Stimulated activated CD8-positive, alpha-beta memory T cell treated with anti-CD3 and anti-CD28 coated beads, Interleukin-4, amount 100 ng/mL, for 24 hours (primary cell): ENCODE results near the gene NBPF9.
"Not testable (repeated sequence)": the region's sequence is repeated elsewhere in the genome, so short reads cannot be mapped to it uniquely, and the experiment has no call there.

Experiments
- DNase-seq: peaks from one replicate; pipeline ENCODE4 v3.0.0-alpha.2; 2020; ENCODE audit warnings: low read depth

The NBPF9 gene, protein sequence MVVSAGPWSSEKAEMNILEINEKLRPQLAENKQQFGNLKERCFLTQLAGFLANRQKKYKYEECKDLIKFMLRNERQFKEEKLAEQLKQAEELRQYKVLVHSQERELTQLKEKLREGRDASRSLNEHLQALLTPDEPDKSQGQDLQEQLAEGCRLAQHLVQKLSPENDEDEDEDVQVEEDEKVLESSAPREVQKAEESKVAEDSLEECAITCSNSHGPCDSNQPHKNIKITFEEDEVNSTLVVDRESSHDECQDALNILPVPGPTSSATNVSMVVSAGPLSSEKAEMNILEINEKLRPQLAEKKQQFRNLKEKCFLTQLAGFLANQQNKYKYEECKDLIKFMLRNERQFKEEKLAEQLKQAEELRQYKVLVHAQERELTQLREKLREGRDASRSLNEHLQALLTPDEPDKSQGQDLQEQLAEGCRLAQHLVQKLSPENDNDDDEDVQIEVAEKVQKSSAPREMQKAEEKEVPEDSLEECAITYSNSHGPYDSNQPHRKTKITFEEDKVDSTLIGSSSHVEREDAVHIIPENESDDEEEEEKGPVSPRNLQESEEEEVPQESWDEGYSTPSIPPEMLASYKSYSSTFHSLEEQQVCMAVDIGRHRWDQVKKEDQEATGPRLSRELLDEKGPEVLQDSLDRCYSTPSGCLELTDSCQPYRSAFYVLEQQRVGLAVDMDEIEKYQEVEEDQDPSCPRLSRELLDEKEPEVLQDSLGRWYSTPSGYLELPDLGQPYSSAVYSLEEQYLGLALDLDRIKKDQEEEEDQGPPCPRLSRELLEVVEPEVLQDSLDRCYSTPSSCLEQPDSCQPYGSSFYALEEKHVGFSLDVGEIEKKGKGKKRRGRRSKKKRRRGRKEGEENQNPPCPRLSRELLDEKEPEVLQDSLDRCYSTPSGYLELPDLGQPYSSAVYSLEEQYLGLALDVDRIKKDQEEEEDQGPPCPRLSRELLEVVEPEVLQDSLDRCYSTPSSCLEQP (N-terminal part only)

DNA sequence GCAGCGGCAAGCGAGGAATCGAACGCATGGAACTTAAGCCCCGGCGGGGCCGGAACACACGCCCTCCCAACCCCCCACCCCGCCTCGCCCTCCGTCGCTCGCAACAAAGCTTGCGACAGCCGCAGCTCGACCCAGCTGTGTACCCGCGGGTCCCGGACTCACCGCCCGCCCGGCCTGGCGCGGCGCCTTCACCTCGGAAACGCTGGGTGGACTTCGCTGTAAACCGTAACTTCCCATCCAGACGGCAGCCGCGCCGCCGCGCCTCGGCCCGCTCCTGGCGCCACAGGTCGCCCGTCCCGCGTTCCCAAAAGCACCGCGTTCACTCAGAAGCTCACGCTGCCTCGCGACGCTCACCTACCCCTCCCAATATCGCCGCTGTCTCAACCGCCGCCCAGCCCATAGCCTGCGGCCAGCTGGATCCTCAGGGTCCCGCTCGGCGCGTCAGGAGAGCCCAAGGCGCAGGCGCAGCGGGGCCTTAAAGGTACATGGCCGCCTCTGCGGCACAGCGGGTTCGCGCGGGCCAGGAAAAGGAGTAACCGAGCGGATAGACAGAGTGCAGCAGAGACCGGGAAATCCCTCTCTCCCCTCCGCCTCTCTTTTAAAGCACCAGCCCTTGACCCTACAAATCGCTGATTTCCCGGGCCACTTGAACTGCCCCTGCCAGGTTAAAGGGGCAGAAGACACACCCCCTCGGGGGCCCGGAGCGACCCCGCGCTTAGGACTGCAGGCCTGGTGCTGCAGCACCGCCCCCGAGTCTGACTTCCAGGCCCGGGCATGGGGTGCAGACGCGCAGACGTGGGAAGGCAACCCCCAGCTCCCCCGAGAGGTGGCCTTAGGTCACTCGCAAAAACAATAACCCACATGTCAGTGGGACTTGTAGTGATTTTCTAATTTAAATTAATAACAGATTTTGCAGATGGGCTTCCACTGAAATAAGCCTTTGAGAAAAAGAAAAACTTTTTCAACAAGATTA lies at the start of gene NBPF9:
NBPF9 (minus strand) TSS at position 443 of the 973 bp plus-strand sequence. CDS start 21,412 bp downstream, outside the sequence.
- peak; percentile 20 for DNase-seq

DNA sequence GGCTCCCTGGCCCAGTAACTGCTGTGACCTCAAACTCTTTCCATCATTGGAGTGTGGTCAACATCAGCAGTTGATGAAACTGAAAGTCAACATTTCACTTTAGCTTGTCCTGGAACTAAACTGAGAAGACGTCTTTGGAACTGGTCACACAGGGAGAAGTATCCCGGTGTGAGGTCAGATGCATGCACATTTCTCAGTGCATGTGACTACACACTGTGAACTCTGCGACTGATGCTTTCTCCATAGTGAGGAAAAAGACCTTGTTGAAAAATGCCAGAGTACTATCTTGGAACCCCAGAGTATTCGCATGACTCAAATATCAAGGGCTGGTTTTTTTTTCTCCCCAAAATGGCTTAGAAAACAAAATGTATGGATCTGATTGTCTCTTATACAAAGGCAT lies 46.6 kb upstream of the NBPF9 start:
- DNase-seq = not testable (repeated sequence)

DNA sequence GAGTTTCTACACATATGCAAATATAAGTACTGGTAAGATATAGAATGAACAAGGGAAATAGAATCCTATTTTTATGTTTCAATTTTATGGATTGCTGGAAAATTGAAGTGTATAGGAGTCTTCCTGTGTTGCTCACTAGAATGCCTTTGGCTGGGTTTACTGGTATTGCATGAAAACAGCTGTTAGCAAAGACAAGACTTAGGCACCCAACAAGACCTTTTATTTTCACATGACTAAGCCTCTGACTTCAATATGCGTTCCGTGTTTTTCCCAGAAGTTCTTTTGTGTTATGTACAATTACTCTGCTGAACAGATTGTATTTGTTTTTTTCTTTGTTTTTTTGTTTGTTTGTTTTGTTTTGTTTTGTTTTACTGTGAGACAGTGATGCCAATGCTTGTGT lies 34.2 kb upstream of the NBPF9 start:
- not testable (repeated sequence) for DNase-seq

DNA sequence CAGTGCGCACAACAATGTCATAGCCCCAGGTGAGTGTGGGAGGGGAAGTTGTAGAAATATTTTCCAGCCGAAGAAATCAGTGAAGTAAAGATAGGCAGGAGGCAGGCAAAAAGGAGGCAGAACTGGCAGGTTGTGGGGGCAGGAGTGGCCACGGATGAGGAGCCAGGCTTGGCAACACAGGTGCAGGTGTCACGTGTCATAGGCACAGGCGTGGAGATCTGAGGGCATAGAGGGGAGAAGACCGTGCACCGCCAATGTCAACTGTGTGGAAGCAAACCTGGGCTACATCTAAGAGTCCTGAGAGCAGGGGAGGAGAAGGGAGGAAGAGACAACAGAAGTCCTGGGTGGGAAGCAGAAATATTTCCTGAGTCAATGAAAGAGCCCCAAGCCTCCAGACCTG lies 27.6 kb upstream of the NBPF9 start:
- not testable (repeated sequence) for DNase-seq

DNA sequence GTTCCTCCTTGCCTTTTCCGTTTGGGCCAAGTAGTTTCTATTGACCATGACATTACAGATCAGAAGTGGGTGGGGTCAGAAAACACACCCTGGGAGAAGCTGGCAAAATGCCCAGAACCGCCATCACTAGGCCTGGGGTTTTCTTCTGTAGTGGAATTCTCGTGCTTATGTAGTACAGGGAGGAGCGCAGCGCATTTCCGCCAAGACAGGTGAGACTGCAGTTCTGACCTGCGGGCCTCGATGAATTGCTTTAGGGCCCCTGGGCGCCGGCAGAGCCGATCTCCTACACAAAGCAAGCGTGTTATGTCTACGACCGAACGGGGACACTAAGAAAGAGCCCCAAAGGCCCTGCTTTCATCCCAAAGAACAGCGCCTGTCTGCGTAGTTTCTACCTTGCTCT lies 25.9 kb upstream of the NBPF9 start:
- DNase-seq = not testable (repeated sequence)

DNA sequence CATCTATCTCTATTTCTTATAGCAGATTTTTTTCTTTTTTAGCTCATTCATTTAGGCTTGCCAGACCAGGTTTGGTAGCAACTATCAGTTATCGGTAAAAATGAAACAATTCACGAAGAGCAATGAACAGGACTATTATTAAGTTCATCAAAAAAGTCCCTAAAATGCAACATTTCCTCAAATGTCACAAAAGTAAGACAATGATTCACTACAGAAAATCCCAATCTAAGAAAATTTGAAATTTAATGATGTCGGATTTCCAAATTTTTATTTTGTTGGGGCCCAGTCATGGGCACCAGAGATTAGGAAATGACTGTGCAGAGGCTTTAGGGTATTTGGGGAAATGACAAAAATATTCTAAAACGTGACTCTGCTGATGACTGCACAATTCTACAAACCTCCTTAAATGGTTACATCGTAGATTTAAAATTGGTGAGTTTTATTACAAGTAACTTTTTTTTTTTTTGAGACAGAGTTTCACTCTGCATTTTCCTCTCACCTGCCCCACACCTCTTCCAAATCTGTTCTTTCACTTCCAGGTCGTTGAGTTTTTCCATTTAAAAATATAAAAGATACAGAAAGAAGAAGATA lies 23.3 kb upstream of the NBPF9 start:
- DNase-seq = not testable (repeated sequence)

DNA sequence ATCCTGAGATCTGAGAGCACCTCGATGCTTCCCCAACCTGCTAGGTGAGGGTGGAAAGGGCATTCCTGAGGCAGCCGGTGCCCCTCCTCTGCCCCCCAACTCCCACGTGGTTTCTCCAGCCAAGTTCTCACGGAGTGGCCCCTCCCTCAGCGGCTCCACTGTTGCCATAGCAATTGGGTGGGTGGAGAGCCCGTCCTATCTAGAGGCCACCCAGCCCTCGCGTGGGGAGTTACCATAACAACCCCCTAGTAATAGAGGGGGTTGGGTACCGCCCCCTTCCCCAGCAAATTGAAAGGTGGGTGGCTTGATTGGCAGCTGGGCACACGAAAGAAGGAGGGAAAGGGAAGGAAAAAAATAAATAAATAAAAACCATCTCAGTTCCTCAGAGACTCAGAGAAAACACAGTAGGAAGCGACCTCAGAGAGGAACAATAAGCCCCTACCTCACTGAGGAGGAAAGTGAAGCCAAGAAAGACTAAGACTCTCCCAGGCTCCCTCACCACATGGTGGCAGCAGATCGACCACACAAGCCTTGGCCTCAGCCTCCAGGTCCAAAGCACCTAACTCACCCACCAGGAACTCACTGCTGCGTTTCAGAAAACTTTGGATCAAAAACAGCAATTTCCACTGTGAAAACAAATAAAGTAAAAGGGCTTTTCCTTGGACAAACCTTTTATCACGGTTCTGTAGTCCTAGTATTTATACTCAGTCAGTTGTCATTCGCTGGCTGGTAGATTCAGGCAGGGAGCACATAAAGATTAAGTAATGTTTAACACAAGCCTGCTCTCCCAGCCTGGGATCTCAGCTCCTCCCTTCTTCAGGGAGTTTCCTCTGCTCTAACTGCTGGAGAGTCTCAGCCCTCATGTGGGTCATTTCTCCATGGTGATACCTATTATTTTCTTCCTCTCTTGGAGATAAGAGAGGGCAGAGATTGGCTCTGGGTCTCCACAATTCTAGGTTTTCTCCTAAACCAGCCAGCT lies 20.9 kb upstream of the NBPF9 start:
- DNase-seq = not testable (repeated sequence)

DNA sequence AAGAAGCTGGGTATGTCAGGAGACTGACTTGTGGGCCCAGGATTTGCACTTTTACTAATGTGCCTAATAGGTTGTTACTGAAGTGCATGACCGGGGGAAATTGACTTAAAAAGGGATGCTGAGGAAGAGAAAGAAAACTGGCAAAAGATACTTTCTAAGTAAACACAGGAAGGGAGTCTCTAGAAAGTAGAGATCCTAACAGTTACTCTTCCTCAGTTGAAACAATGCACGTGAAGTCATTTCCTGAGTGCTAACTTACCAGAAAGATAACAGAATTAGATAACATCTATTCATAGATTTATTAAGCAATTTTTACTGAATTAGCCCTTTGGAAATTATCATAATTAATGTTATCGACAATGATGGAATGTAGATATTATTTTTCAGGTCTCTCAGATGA lies 9.5 kb upstream of the NBPF9 start:
- DNase-seq = not testable (repeated sequence)

DNA sequence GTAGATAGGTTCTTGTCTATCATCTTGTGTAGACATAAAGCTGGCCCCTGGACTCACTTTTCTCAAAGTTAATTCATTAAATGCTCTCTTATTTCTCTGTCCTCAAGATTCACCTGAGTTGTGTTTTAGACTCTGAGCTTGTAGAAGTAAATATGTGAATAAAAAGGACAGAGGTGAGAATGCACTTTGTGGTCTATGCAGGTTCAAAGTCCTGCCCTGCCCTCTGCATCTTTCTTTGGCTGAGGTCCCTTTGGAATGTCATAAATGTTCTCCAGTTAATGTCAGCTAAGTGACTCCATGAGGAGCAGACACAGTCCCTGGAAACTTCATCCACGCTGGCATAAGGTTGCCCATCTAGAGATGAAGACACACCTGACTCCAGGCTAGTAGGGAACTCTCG lies 7.0 kb upstream of the NBPF9 start:
- DNase-seq = not testable (repeated sequence)

DNA sequence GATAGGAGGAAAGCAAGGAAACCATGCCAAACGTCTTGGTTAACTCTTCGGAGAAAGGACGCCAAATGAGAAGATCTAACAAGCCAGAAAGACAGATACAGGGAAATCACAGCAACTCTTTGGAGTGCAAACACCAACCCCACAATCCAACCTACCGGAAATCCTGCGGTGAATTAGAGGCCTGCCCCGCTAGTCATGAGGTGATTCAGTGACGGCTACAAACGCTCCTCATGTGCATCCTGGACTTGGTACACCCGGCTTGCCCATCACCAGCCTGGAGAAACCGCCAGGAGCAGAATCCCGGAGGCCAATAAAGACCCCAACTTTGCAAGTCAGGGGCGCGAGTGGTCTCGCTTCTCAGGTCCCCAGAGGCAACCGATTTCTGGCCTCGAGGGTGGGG lies 777 bp downstream of the NBPF9 start:
- peak; percentile 1 for DNase-seq

DNA sequence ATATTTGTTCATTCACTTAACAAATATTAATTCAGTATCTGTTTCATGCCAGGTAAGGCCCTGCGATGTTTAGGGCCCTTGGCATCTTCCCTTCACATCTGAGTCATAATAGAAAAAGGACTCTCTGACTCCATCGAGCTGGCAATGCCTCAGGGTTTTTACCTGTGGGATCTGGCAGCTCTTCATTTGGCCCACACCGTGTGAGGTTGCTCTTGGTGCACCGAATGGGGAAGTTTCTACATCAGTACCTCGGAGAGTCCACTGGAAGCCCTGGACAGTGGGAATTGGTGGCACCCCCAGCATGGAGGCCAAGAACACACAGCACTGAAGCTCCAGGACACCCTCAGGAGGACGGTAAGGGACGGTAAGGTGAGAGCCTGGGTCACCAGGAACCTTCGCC lies 5.1 kb downstream of the NBPF9 start:
- not testable (repeated sequence) for DNase-seq

DNA sequence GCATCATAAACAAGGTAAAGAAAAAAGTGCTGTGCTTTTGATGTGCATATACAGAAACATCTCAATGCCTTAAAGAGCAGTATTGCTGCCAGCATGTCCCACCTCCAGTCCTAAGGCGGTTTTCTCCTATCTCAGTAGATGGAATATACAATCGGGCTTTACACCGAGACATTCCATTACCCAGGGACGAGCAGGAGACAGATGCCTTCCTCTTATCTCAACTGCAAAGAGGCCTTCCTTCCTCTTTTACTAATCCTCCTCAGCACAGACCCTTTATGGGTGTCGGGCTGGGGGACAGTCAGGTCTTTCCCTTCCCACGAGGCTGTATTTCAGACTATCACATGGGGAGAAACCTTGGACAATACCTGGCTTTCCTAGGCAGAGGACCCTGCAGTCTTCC lies 10.2 kb downstream of the NBPF9 start:
- not testable (repeated sequence) for DNase-seq

DNA sequence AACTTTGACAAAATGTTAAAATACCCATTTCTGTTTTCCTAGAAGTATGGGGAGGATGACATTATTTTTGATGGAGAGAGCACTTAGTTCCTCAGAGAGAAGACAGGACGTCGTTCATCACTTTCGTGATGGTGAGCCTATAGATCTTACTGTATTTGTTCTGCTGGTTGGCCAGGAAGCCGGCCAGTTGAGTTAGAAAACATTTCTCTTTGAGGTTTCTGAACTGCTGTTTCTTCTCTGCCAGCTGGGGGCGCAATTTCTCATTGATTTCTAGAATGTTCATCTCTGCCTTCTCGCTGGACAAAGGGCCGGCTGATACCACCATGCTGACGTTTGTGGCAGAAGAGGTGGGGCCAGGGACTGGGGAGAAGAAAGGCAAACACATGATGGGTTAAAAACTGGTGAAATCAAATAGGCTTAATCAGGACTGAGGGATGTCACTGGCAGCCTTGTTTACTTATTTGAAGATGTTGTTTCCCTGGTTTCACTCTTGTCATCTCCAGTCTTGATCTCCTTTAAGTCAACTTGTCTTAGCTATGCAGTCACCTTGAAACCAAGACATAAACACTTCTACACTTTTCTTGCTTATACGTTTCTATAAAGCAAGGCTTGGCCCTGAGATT lies 27.7 kb downstream of the NBPF9 start:
- DNase-seq = not testable (repeated sequence)

DNA sequence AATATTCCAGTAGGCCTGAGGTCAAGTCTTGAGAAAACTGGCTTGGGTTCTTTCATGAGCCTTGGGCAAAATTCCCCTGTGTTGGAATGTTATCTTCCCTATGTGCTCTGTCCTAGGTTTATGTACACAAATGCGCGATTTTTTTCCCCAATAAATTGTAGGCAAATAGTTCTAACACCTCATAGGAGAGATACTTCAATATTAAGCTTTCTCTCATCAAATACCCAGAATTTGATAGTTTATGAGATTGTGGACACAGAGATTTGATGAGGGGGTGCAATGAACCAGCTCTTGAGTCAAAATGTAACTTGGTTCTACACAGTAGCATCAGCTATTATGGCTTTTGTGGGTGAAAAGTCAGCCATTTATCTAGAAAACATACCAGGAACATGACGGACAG lies 38.7 kb downstream of the NBPF9 start:
- not testable (repeated sequence) for DNase-seq

DNA sequence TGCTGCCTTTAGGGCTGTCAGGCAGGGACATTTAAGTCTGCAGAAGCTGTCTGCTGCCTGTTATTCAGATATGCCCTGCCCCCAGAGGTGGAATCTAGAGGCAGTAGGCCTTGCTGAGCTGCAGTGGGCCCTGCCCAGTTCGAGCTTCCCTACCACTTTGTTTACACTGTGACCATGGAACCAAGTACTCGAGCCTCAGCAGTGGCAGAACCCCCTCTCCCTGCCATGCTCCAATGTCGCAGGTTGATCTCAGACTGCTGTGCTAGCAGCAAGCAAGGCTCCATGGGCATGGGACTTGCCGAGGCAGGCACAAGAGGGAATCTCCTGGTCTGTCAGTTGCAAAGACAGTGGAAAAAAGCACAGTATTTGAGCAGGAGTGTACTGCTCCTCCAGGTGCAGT lies 60.3 kb downstream of the NBPF9 start:
- DNase-seq = not testable (repeated sequence)

DNA sequence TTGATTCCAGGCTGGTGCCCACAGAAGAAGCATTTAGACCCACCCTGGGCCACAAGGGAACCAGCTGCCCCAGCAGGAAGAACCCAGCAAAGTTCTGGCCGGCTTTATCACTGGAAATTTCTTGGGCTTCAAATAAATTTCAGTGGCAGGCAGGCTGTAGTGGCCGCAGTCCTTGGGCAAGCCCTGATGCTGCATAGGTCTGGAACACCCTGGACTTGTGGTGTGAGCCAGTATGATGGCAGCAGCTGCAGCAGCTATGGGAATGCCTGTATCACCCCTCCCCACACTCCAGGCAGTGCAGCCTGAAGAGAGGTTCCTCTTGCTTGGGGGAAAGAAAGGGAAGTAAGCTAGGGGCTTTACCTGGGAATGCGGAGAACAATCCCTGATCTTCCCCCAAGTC lies 69.4 kb downstream of the NBPF9 start:
- not testable (repeated sequence) for DNase-seq

DNA sequence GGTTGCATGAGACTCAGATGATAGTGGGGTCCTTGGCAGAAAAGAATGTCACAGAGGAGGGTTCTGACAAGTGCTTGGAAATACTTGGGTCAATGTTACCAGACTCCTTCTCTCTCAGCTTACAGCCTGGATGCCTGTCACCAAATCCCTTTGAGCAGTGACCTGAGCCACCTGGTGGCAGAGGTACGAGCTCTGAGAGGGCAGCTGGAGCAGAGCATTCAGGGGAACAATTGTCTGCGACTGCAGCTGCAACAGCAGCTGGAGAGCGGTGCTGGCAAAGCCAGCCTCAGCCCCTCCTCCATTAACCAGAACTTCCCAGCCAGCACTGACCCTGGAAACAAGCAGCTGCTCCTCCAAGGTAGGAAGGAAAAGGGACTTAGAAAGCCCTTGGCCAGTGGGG lies 79.0 kb downstream of the NBPF9 start:
- DNase-seq = not testable (repeated sequence)

DNA sequence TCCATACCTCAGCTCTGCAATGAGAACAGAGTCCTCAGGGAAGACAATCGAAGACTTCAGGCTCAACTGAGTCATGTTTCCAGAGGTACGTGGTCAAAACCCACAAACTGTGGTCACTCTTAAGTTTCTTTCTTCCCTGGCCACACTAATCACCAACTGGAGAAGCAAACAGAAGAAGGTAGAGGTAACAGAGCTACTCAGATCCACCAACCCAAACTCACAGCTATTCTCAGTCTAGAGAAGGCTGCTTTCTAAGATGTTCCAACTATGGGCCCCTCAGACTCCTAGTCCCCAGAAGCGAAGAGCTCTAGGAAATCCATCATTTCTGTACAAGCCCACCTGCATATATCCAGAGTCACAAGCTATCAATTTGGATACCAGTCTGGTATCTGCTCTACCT lies 84.8 kb downstream of the NBPF9 start:
- not testable (repeated sequence) for DNase-seq

DNA sequence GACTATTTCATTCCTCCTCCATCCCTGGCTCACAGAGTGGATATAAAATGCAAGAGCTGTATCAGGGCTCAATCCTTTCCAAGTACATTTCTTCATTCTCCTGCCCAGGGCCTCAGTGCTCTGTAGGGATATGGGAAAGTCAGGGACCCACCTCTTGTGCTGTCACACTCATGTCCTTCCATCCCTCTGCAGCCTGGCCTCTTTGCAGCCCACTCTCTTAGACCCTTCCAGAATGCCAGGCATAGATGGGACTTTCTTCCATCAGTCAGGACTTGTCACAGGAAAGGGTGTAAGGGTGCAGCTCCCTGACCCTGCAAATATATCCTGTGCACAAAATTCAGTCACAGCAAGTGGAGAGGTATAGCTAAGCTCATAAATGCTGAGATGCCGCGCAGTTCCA lies 86.7 kb downstream of the NBPF9 start:
- DNase-seq = not testable (repeated sequence)
